ENCODE measurements around the gene ZSCAN20. TPM values are rescaled to one million over a fixed set of nuclear protein-coding genes. Genes with fewer than 3 reads are reported as not detected.

Gene ZSCAN20
- total and polyA plus RNA-seq, 9 of the 15 experiments (the other 6 are each of a cell fraction or from before 2014, with no cell fraction given) = 0.36 to 3.3 (median 2.0) TPM

- TF ChIP-seq ZNF639 (CRISPR knock-in tag; conservative IDR thresholded peaks at IDR 0.05 in 1 of 2, IDR thresholded peaks at IDR 0.05 in 1 of 2) = peak in 1 of 2 experiments; percentile 47; a peak in 1 of 4 replicates
- 0 out of 2 replicates have a peak, but pooled peaks have one; percentile 26 for TF ChIP-seq ZEB2 (IDR thresholded peaks at IDR 0.05)
- peak; percentile 60 for TF ChIP-seq MAX (CRISPR knock-in tag; IDR thresholded peaks at IDR 0.05)
- no peak for TF ChIP-seq ZC3H4 (CRISPR knock-in tag; IDR thresholded peaks at IDR 0.05; ENCODE audit: borderline replicate concordance)
- peak; percentile 81 for TF ChIP-seq RFX1 (IDR thresholded peaks at IDR 0.05)
- 0 out of 4 replicates have a peak, but pooled peaks of 1 of the 2 experiments have one; percentile 15 for TF ChIP-seq RAD21 (CRISPR knock-in tag; conservative IDR thresholded peaks at IDR 0.05 in 1 of 2, IDR thresholded peaks at IDR 0.05 in 1 of 2)
- TF ChIP-seq FOXP1 (CRISPR knock-in tag; IDR thresholded peaks at IDR 0.05) = 0 out of 2 replicates have a peak, but pooled peaks have one; percentile 68
- TF ChIP-seq, protein P1, sequence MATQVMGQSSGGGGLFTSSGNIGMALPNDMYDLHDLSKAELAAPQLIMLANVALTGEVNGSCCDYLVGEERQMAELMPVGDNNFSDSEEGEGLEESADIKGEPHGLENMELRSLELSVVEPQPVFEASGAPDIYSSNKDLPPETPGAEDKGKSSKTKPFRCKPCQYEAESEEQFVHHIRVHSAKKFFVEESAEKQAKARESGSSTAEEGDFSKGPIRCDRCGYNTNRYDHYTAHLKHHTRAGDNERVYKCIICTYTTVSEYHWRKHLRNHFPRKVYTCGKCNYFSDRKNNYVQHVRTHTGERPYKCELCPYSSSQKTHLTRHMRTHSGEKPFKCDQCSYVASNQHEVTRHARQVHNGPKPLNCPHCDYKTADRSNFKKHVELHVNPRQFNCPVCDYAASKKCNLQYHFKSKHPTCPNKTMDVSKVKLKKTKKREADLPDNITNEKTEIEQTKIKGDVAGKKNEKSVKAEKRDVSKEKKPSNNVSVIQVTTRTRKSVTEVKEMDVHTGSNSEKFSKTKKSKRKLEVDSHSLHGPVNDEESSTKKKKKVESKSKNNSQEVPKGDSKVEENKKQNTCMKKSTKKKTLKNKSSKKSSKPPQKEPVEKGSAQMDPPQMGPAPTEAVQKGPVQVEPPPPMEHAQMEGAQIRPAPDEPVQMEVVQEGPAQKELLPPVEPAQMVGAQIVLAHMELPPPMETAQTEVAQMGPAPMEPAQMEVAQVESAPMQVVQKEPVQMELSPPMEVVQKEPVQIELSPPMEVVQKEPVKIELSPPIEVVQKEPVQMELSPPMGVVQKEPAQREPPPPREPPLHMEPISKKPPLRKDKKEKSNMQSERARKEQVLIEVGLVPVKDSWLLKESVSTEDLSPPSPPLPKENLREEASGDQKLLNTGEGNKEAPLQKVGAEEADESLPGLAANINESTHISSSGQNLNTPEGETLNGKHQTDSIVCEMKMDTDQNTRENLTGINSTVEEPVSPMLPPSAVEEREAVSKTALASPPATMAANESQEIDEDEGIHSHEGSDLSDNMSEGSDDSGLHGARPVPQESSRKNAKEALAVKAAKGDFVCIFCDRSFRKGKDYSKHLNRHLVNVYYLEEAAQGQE (IDR thresholded peaks at IDR 0.05; ENCODE audit: borderline replicate concordance) = peak; percentile 80
- TF ChIP-seq, protein P1 (CRISPR knock-in tag; IDR thresholded peaks at IDR 0.05; ENCODE audit: low read depth) = 0 out of 2 replicates have a peak, but pooled peaks have one; percentile 18
- TF ChIP-seq, protein P2, sequence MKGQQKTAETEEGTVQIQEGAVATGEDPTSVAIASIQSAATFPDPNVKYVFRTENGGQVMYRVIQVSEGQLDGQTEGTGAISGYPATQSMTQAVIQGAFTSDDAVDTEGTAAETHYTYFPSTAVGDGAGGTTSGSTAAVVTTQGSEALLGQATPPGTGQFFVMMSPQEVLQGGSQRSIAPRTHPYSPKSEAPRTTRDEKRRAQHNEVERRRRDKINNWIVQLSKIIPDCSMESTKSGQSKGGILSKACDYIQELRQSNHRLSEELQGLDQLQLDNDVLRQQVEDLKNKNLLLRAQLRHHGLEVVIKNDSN (CRISPR knock-in tag; IDR thresholded peaks at IDR 0.05) = peak; percentile 95
- peak; percentile 45 for TF ChIP-seq RBM25 (IDR thresholded peaks at IDR 0.05; ENCODE audit: low read depth, low read length, severe bottlenecking)
- TF ChIP-seq ZNF124 (CRISPR knock-in tag; IDR thresholded peaks at IDR 0.05) = no peak
- TF ChIP-seq, protein P3, sequence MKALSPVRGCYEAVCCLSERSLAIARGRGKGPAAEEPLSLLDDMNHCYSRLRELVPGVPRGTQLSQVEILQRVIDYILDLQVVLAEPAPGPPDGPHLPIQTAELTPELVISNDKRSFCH (CRISPR knock-in tag; IDR thresholded peaks at IDR 0.05) = no peak
- TF ChIP-seq, protein P3 (tag; IDR thresholded peaks at IDR 0.05) = peak; percentile 52
Measured at GRCh38 chr1:33430692-33431593, 41.5 kb upstream of the ZSCAN20 start, which contains the start of gene PHC2 (continued).

All from K562 (cell line).